Common myeloid progenitor, CD34-positive (primary cell): ENCODE results near the gene PCLAF.
A peak's percentile ranks its signal among the peaks of the same experiment; 100 is the strongest.
"Not testable (repeated sequence)": the region's sequence is repeated elsewhere in the genome, so short reads cannot be mapped to it uniquely, and the experiment has no call there.

Experiments used
- CTCF ChIA-PET: fragments of 350-600 bp; sonication (Branson Sonifier 250); formaldehyde crosslinking; loops from one replicate; lab custom pipeline; 2021; ENCODE audit warnings: antibody characterized with exemption; lab: Charles Lee
- POLR2A ChIA-PET: fragments of 350-600 bp; sonication (Branson Sonifier 250); formaldehyde crosslinking; loops from one replicate; lab custom pipeline; 2021; ENCODE audit warnings: antibody characterized with exemption; lab: Charles Lee
- DNase-seq, 3 donors: peaks; one replicate each; pipeline versions ENCODE4 v3.0.0 to v3.0.0-alpha.2; 2013
- H3K27ac ChIP-seq, 2 experiments: 1 replicate in 1 of 2; 2 replicates in 1 of 2; pipeline ENCODE4 v1.7.0; 2013; ENCODE audit warnings: inconsistent platforms in 2 of 2, low read length in 2 of 2, mild to moderate bottlenecking in 2 of 2, low read depth in 1 of 2, moderate library complexity in 1 of 2; ENCODE audit not compliant: severe bottlenecking in 2 of 2, insufficient read depth in 1 of 2, poor library complexity in 1 of 2
- H3K27me3 ChIP-seq, 5 experiments: replicated peaks in 2 of 5; 1 replicate in 3 of 5; 2 replicates in 2 of 5; pipeline versions ENCODE4 v1.6.1 to v1.7.0; 2013; ENCODE audit warnings: low read length in 4 of 5, mild to moderate bottlenecking in 2 of 5, moderate library complexity in 2 of 5, inconsistent platforms in 1 of 5; ENCODE audit not compliant: insufficient read depth in 5 of 5, control insufficient read depth in 4 of 5
- H3K36me3 ChIP-seq, 4 experiments: 1 replicate in 2 of 4; 2 replicates in 2 of 4; pipeline versions ENCODE4 v1.6.1 to v1.7.0; 2013; ENCODE audit warnings: low read length in 3 of 4, control low read depth in 1 of 4, mild to moderate bottlenecking in 1 of 4; ENCODE audit not compliant: control insufficient read depth in 4 of 4, insufficient read depth in 4 of 4
- H3K4me1 ChIP-seq, 4 experiments: 1 replicate in 3 of 4; 2 replicates in 1 of 4; pipeline versions ENCODE4 v1.6.1 to v1.7.1; 2013; ENCODE audit warnings: low read length in 3 of 4, mild to moderate bottlenecking in 3 of 4, control low read depth in 1 of 4, inconsistent platforms in 1 of 4, moderate library complexity in 1 of 4; ENCODE audit not compliant: control insufficient read depth in 4 of 4, insufficient read depth in 4 of 4; ENCODE audit errors: control extremely low read depth in 1 of 4
- H3K4me3 ChIP-seq, 7 experiments: 1 replicate in 4 of 7; 2 replicates in 3 of 7; pipeline versions ENCODE4 v1.5.1 to v1.7.0; 2013; ENCODE audit warnings: mild to moderate bottlenecking in 7 of 7, low read length in 6 of 7, moderate library complexity in 6 of 7, inconsistent platforms in 2 of 7, low read depth in 2 of 7, control low read depth in 1 of 7; ENCODE audit not compliant: insufficient read depth in 4 of 7, control insufficient read depth in 1 of 7; ENCODE audit errors: extremely low read depth in 1 of 7
- H3K9me3 ChIP-seq, 5 experiments: 1 replicate in 4 of 5; 2 replicates in 1 of 5; pipeline versions ENCODE4 v1.6.1 to v1.7.1; 2013; ENCODE audit warnings: low read length in 4 of 5, mild to moderate bottlenecking in 2 of 5, inconsistent platforms in 1 of 5, low read depth in 1 of 5, moderate library complexity in 1 of 5; ENCODE audit not compliant: control insufficient read depth in 4 of 5, insufficient read depth in 2 of 5; ENCODE audit errors: control extremely low read depth in 1 of 5
- WGBS: methylation state at CpG from one replicate; pipeline ENCODE4 v1.1.5; 2013; ENCODE audit not compliant: insufficient coverage; 5-methylcytosine and 5-hydroxymethylcytosine counted together

The PCLAF gene

DNA sequence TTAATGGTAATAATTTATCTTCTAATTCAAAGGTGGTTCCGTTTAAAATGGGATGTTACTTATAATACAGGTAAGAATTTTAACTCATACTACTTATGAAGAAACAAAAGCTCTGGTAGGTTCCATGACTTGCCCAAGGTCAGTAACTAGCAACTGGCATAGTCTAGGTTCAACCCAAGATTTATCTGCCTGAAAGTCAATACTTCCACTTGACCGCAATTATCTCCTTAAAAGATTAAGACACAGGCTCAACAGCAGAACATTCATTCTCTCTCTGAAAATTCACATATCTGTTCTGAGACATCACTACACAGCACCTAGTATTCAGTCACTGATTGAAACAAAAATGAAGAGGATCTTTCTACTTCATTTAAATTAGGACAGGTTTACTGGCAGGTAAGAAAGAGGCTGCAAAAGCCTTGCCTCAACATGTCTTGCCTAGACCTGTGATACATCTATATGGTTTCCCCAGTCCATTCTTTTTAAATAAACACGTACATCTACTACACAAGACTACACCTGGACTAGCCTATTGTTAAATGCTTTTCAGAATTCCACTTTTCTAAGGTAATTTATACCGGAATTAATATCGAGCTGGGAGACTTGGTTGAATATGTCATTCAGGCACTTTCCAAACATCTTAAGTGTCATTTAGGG, 26.4 kb downstream of the PCLAF start:
- DNase-seq = no peak
- CTCF ChIA-PET = no interaction called here
- H3K27ac ChIP-seq = peak overlapping the region; percentile 64 to 83
- WGBS = 0% methylated on average over 2 of the region's 5 CpGs
- H3K27me3 ChIP-seq = no peaks in the 10 kb centered on the region
- peaks cover 6 to 20% (median 13%) of the 10 kb centered on the region in 4 experiments for H3K4me1 ChIP-seq
- H3K4me3 ChIP-seq = peak overlapping the region; percentile 74 to 97 (median 90)
- POLR2A ChIA-PET = no interaction called here
- H3K36me3 ChIP-seq = peaks cover 0 to 2% (median 0%) of the 10 kb centered on the region in 4 experiments
- H3K9me3 ChIP-seq = no peaks in the 10 kb centered on the region

DNA sequence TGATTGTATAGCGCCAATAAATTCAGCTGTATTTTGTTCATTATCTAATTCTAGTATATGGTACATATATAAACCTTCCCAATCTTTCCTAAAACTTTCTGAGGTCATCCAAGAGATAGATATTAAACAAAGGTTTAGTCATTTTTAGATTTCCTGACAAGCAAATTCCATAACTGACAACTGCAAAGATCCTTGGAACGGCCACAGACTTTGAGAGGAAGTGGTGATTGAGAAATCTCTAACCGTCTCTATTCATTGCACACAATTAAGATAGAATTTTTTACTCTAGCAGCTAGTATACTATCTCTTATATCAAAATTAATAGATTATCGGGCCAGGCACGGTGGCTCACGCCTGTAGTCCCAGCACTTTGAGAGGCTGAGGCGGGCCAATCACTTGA, 30.0 kb downstream of the PCLAF start:
- 75% methylated on average over 6 of the region's 7 CpGs for WGBS
- POLR2A ChIA-PET = no interaction called here
- H3K9me3 ChIP-seq = no peaks in the 10 kb centered on the region
- CTCF ChIA-PET = interaction anchor here (1.4 to 1.7 kb wide), 2 partner anchors 11 to 13 kb away, joined by 4 read pairs; no protein-coding TSS in a partner anchor
- DNase-seq = no peak
- peaks cover 1 to 5% (median 2%) of the 10 kb centered on the region in 4 experiments for H3K36me3 ChIP-seq
- H3K27ac ChIP-seq = no peak overlapping the region
- H3K4me3 ChIP-seq = no peak overlapping the region
- H3K4me1 ChIP-seq = peaks cover 6 to 12% (median 8%) of the 10 kb centered on the region in 4 experiments
- H3K27me3 ChIP-seq = no peaks in the 10 kb centered on the region

DNA sequence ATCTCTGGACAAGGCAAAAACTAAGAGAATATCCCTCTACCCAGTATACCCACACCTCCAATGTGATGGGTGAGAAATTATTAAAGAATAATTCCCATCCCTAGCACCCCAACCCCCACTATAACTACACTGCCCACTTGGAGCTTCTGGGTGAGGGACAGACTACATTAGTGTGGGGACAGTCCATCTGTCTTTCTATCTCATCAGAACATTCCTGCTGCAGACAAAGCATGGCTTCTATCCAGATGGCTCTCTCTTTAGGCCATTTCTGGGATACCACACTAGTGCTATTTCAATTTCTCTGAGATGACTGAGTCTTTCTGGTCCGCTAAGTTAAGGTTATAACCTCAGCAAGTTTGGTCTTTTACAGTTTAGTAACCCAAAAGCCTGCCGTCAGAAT, 31.9 kb downstream of the PCLAF start:
- peaks cover 0 to 1% (median under 1%) of the 10 kb centered on the region in 4 experiments for H3K4me1 ChIP-seq
- no peaks in the 10 kb centered on the region for H3K9me3 ChIP-seq
- 95% methylated on average over 2 of the region's 2 CpGs for WGBS
- POLR2A ChIA-PET = no interaction called here
- no peaks in the 10 kb centered on the region for H3K27me3 ChIP-seq
- no peak for DNase-seq
- no peak overlapping the region for H3K4me3 ChIP-seq
- CTCF ChIA-PET = no interaction called here
- H3K27ac ChIP-seq = no peak overlapping the region
- H3K36me3 ChIP-seq = peaks cover 1 to 5% (median 2%) of the 10 kb centered on the region in 4 experiments

DNA sequence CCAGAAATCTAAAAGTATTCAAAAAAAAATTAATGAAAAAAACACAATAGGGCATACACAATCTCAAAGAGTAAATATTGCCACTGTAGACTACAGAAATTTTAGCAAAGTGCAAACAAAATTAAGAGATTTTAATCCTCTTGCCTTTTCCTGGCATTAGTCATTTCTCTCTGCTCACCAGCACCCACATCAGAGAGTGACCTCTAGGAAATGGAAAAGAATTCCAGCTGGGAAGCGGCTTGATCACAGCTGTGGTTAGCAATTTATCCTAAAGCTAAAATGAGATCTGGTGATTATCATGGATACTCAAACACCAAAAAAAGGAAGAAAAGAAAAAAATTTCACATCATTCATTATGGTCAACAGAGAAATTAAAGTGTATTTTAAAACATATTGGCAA, 32.8 kb downstream of the PCLAF start:
- H3K4me3 ChIP-seq = no peak overlapping the region
- H3K36me3 ChIP-seq = peaks cover 0 to 5% (median 2%) of the 10 kb centered on the region in 4 experiments
- ChIA-PET POLR2A (no interaction called here), CTCF (interaction anchor here (0.6 kb wide), 2 partner anchors 74 to 241 kb away, joined by 3 to 4 read pairs; no protein-coding TSS in a partner anchor)
- no CpG with 5 or more reads among the region's 1 CpG for WGBS
- no peaks in the 10 kb centered on the region for H3K4me1 ChIP-seq
- H3K9me3 ChIP-seq = no peaks in the 10 kb centered on the region
- DNase-seq = no peak
- no peak overlapping the region for H3K27ac ChIP-seq
- H3K27me3 ChIP-seq = no peaks in the 10 kb centered on the region

DNA sequence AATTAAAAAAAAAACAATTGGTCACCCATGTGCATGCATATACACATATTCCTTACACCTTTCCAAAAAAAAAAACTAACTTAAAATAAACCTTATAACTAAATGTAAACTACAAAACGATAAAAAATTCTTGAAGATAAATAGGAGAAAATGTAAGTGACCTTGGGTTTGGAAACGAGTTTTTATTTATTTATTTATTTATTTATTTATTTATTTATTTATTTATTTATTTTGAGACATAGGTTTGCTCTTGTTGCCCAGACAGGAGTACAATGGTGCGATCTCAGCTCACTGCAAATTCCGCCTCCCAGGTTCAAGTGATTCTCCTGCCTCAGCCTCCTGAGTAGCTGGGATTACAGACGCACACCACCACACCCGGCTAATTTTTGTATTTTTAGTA, 35.0 kb downstream of the PCLAF start:
- H3K4me3 ChIP-seq, POLR2A ChIA-PET, H3K27ac ChIP-seq, H3K27me3 ChIP-seq, DNase-seq, CTCF ChIA-PET, H3K4me1 ChIP-seq, H3K9me3 ChIP-seq, H3K36me3 ChIP-seq: not testable (repeated sequence)
- 100% methylated on average over 4 of the region's 6 CpGs for WGBS

DNA sequence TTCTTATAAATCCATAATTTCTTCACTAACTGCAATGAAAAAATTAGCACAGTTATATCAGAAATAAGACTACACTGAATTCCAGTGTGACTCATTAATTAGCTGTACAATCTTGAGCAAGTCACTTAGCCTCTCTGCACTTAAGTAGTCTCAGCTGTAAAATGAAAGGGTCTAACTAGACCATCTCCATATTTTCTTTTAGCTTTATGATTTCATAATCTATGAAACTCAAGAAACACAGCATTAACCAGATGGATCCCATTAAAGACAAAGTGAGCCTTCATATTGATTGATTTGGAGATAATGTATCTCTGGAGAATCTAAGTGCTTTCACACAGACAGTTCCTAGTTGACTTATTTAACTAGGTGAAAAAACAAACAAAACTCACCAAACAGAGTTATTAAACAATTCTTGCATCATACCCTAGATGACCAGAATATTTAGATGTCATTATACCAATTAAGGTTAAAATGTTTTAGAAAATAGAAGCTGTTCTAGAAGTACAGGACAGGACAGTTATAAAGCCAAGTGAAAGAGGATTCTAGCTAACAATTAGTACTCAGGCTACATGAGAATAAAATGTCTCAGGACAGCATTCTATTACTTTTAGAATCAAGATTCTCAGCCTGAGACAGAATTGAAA, 36.5 kb downstream of the PCLAF start:
- H3K4me3 ChIP-seq = no peak overlapping the region
- H3K36me3 ChIP-seq = peaks cover 0 to 12% (median 7%) of the 10 kb centered on the region in 4 experiments
- ChIA-PET POLR2A (interaction anchor here (0.6 to 0.7 kb wide), 2 partner anchors 18 to 26 kb away, joined by 3 to 5 read pairs; no protein-coding TSS in a partner anchor), CTCF (no interaction called here)
- no peaks in the 10 kb centered on the region for H3K4me1 ChIP-seq
- no peaks in the 10 kb centered on the region for H3K9me3 ChIP-seq
- H3K27ac ChIP-seq = no peak overlapping the region
- no peak for DNase-seq
- H3K27me3 ChIP-seq = no peaks in the 10 kb centered on the region

DNA sequence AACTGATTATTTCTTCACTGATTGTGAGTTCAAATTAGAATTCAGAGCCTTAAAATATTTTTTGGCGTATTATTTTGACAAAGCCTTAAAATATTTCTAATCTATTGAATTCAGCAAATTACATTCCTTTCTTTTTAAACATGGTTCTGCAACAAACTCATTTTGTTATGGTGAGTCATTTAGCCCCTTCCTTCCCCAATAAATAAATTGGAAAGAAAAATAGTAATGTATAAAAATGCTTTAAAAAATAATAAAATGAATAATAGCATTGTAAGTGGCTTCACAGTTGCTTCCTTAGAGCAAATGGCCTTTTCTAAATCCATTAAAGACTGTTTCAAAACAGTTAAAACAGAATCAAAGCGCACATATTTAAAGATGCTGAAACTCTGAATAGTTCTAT, 37.4 kb downstream of the PCLAF start:
- DNase-seq = no peak
- H3K4me3 ChIP-seq = no peak overlapping the region
- no peak overlapping the region for H3K27ac ChIP-seq
- no peaks in the 10 kb centered on the region for H3K4me1 ChIP-seq
- H3K36me3 ChIP-seq = peaks cover 3 to 8% (median 7%) of the 10 kb centered on the region in 4 experiments
- POLR2A ChIA-PET = no interaction called here
- no peaks in the 10 kb centered on the region for H3K27me3 ChIP-seq
- no peaks in the 10 kb centered on the region for H3K9me3 ChIP-seq
- WGBS = 100% methylated on average over 1 of the region's 2 CpGs
- CTCF ChIA-PET = no interaction called here
